Kidney (tissue), 14 donors: ENCODE measurements around the gene LRRK1. TPM values are rescaled to one million over a fixed set of nuclear protein-coding genes. Genes with fewer than 3 reads are reported as not detected.
A peak's percentile ranks its signal among the peaks of the same experiment; 100 is the strongest.

Experiments used
- DNase-seq, 5 donors: peaks; one replicate each; pipeline ENCODE4 v3.0.0-alpha.2; 2013 to 2020
- FAIRE-seq: peaks from 2 replicates; lab custom pipeline; 2012; peaks lifted over from hg19 to GRCh38; lab: Jason Lieb, UNC
- H3K27ac ChIP-seq, 2 donors: one replicate each; pipeline ENCODE4 v1.7.0; 2013; ENCODE audit warnings: low read depth in 2 of 2, low read length in 2 of 2, inconsistent platforms in 1 of 2
- H3K27me3 ChIP-seq: one replicate; pipeline ENCODE4 v1.7.1; 2013; ENCODE audit warnings: low read length, inconsistent platforms; ENCODE audit not compliant: control insufficient read depth, insufficient read depth
- H3K36me3 ChIP-seq, 3 donors: one replicate each; pipeline versions ENCODE4 v1.7.0 to v1.7.1; 2013; ENCODE audit warnings: low read length in 3 of 3, control low read depth in 1 of 3, inconsistent platforms in 1 of 3; ENCODE audit not compliant: insufficient read depth in 3 of 3, control insufficient read depth in 2 of 3
- H3K4me1 ChIP-seq, 3 donors: one replicate each; pipeline versions ENCODE4 v1.7.0 to v1.7.1; 2013; ENCODE audit warnings: low read length in 3 of 3, inconsistent platforms in 1 of 3, low read depth in 1 of 3; ENCODE audit not compliant: control insufficient read depth in 2 of 3, insufficient read depth in 2 of 3
- H3K4me3 ChIP-seq, 3 donors: one replicate each; pipeline versions ENCODE4 v1.7.0 to v1.8.1; 2013; ENCODE audit warnings: low read length in 3 of 3, control low read depth in 1 of 3, inconsistent platforms in 1 of 3
- H3K9ac ChIP-seq, 3 donors: one replicate each; pipeline versions ENCODE4 v1.7.0 to v1.7.1; 2013; ENCODE audit warnings: low read length in 3 of 3, control low read depth in 1 of 3, inconsistent platforms in 1 of 3
- H3K9me3 ChIP-seq, 3 donors: one replicate each; pipeline versions ENCODE4 v1.7.0 to v1.7.1; 2013; ENCODE audit warnings: low read length in 3 of 3, control low read depth in 1 of 3, inconsistent platforms in 1 of 3; ENCODE audit not compliant: control insufficient read depth in 2 of 3, insufficient read depth in 1 of 3
- intact Hi-C: fragments of 100-400 bp; cut with DNase I; formaldehyde crosslinking; loops from one replicate; pipeline ENCODE4 v1.11.1; 2022
- polyA plus RNA-seq: library from polyadenylated mRNA; stranded (reverse); fragments of 350-450 nt; fragmentation: Illumina TruSeq; extraction: RNeasy Lipid Tissue Mini Kit (QIAGEN cat#74804); gene quantifications from one replicate; pipeline ENCODE4 v1.2.3, GENCODE V29; 2014; ENCODE audit warnings: low read depth, low replicate concordance; ENCODE audit not compliant: insufficient read depth
- total RNA-seq: library from RNA; stranded (reverse); fragmentation: NEBNext Ultra II Directional; extraction: Animal tissue kit (Norgen Biotek cat#: 25700); gene quantifications from one replicate; pipeline ENCODE4 v1.2.1, GENCODE V29; 2021
- TF ChIP-seq, protein P1 (sequence below): IDR thresholded peaks from 3 replicates; pipeline ENCODE4 v1.5.1; 2012; ENCODE audit warnings: mild to moderate bottlenecking, moderate library complexity, borderline replicate concordance; ENCODE audit not compliant: insufficient read depth; ENCODE audit errors: extremely low read depth
- donor health status: control.
- donor health status: control.
- donor health status: control.
- donor health status: control.
- donor health status: control.
- donor health status: DM: yes; HTN: yes; CAD: no.
- donor health status: Normal renal cell carcinoma (clear cell type).

LRRK1 gene
- total and polyA plus RNA-seq, 2 donors from 2014 or later: 1.1 to 24.9 TPM

DNA sequence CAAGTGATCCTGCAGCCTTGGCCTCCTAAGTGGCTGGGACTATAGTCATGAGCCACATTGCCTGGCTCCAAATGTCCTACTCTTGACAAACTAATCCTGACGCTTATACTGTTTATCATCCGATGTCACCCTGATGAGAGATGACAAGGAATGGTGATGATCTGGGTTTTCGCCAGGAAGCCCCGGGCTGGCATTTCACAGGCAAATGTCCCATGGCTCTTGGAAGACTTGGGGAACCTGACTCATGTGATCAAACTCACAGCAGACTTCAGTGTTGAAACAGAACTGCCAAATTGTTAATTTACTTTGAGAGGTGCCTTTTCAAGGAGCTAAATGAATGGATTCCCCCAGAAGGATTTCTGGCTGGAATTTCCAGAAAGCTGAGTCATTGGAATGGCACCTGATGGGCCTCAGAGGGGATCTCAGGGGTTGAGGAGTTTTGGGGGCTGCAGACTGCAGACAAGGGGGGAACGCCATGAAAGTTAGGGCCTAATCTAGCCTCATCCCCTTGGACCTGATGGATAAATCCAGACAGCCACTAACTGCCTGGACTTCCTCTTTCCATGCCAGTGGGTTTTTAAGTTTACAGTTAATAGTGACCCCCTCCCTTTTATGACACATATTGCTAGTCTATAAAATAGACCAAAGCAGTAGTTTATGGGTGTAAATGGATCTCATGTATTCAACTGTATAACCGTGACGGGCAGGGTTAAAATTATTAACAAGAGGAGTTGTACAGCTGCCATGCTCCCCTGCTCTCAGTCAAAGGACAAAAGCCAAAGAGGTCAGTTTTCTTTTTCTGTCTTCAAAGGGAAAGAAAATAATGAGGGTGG lies 186.1 kb downstream of the LRRK1 start:
- Histone ChIP-seq H3K9me3 (no peaks in the 10 kb centered on the region), H3K36me3 (no peaks in the 10 kb centered on the region), H3K27me3 (no peaks in the 10 kb centered on the region), H3K4me1 (peaks cover 0 to 5% (median 0%) of the 10 kb centered on the region in 3 donors), H3K4me3 (no peak overlapping the region), H3K9ac (no peak overlapping the region), H3K27ac (no peak overlapping the region)
- FAIRE-seq (no peak), DNase-seq (peak in 2 of 5 donors; percentile 59 to 73)
- TF ChIP-seq, protein P1, sequence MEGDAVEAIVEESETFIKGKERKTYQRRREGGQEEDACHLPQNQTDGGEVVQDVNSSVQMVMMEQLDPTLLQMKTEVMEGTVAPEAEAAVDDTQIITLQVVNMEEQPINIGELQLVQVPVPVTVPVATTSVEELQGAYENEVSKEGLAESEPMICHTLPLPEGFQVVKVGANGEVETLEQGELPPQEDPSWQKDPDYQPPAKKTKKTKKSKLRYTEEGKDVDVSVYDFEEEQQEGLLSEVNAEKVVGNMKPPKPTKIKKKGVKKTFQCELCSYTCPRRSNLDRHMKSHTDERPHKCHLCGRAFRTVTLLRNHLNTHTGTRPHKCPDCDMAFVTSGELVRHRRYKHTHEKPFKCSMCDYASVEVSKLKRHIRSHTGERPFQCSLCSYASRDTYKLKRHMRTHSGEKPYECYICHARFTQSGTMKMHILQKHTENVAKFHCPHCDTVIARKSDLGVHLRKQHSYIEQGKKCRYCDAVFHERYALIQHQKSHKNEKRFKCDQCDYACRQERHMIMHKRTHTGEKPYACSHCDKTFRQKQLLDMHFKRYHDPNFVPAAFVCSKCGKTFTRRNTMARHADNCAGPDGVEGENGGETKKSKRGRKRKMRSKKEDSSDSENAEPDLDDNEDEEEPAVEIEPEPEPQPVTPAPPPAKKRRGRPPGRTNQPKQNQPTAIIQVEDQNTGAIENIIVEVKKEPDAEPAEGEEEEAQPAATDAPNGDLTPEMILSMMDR: no peak
- intact Hi-C loops: no loop called here

DNA sequence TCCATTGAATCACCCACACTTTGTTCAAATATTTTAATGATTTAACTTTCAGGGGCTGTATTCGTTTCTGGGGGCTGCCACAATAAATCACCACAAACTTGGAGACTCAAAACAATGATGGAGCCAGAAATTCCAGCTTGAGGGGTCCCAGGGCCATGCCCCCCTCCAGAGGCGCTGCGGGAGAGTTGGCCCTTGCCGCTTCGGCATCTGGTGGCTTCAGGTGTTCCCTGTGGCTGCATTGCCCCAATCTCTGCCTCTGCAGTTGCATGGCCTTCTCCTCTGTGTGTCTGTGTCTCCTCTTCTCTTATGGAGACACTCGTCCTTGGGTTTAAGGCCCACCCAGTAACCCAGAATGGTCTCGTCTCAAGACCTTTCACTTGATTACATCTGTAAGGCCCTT lies 187.9 kb downstream of the LRRK1 start:
- Histone ChIP-seq H3K27me3 (no peaks in the 10 kb centered on the region), H3K36me3 (no peaks in the 10 kb centered on the region), H3K4me1 (peaks cover 0 to 5% (median 0%) of the 10 kb centered on the region in 3 donors), H3K4me3 (no peak overlapping the region), H3K9ac (no peak overlapping the region), H3K27ac (no peak overlapping the region), H3K9me3 (no peaks in the 10 kb centered on the region)
- intact Hi-C loops: no loop called here
- TF ChIP-seq, protein P1: no peak
- DNase-seq (peak in 1 of 5 donors; percentile 24), FAIRE-seq (no peak)

DNA sequence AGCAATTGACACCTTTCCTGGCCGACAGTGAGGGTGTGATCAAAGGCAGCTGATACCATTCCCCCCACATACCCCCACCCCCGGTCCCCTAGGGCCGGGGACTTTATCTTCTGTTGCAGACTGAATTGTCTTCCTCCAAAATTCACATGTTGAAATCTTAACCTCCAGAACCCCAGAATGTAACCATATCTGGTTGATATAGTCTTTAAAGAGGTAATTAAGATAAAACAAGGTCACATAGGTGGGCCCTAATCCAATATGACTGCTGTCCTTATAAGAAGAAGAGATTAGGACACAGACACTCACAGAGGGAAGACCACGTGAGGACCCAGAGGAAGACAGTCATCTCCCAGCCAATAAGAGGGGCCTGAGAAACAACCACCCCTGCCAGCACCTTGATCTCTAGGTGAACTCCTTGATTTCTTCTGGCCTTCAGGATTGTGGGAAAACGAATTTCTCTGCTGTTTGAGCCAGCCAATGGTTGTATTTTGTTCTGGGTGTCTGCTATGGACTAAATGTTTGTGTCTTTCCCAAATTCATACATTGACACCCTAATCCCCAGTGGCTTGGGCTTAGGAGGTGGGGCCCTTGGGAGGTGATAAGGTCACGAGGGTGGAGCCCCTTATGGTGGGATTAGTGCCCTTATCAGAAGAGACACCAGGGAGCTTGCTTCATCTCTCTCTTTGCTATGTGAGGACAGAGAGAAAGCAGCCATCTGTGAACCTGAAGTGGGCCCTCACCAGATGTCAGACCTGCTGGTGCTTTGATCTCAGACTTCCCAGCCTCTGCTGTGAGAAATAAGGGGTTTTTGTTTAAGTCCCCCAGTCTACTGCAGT lies 188.7 kb downstream of the LRRK1 start:
- Histone ChIP-seq H3K4me3 (no peak overlapping the region), H3K9me3 (no peaks in the 10 kb centered on the region), H3K9ac (no peak overlapping the region), H3K4me1 (peaks cover 0 to 5% (median 0%) of the 10 kb centered on the region in 3 donors), H3K27ac (no peak overlapping the region), H3K36me3 (no peaks in the 10 kb centered on the region), H3K27me3 (no peaks in the 10 kb centered on the region)
- TF ChIP-seq, protein P1: no peak
- intact Hi-C loops: no loop called here
- peak in 1 of 5 donors; percentile 25 for DNase-seq
- no peak for FAIRE-seq
